GM12891 (cell line): ENCODE measurements around the gene BSPRY.

ENCODE experiments used
- DNase-seq: peaks from one replicate; pipeline ENCODE4 v3.0.0; 2011; ENCODE audit warnings: low spot score; ENCODE audit not compliant: insufficient read length
- FAIRE-seq: peaks from 2 replicates; lab custom pipeline; 2011; peaks lifted over from hg19 to GRCh38; lab: Jason Lieb, UNC
- PAX5 ChIP-seq: IDR thresholded peaks from 2 replicates; pipeline ENCODE4 v1.6.1; 2011; ENCODE audit warnings: low read length, moderate library complexity, mild to moderate bottlenecking; ENCODE audit not compliant: insufficient read depth, severe bottlenecking
- SPI1 ChIP-seq: IDR thresholded peaks from 2 replicates; pipeline ENCODE4 v1.6.1; 2011; ENCODE audit warnings: low read depth, low read length, control low read depth
- TAF1 ChIP-seq: IDR thresholded peaks from 2 replicates; pipeline ENCODE4 v1.6.1; 2011; ENCODE audit warnings: low read depth, low read length, control low read depth

The BSPRY gene

DNA sequence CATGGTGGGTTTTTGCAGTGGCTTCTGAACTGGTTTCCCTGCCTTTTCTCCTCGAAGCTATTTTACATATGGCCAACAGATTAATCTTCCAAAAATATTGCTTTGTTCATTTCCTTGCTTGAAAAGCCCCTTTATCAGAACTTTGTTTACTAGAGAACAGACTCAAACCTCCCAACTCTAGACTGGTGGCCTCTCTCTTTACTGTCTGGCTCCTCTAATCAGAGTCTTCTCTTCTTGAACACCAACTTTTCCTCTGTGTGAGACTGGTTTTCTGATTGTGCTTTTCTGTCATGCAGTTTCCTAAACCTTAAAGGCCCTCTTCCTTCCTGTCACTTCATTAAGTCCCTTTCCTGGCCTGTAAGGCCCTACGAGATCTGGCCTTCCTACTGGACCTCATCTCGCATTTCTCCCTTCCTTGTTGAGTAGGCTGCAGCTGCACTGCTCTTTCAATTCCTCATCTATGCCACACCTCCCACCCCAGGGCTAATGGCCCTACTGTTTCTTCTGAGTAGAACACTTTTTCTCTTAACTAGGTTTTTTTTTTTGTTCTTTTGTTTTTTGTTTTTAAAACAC, 66.9 kb downstream of the BSPRY start:
- FAIRE-seq (peak; percentile 99), DNase-seq (peak; percentile 39)
- peak; percentile 92 for TF ChIP-seq SPI1
- no peak for TF ChIP-seq PAX5

DNA sequence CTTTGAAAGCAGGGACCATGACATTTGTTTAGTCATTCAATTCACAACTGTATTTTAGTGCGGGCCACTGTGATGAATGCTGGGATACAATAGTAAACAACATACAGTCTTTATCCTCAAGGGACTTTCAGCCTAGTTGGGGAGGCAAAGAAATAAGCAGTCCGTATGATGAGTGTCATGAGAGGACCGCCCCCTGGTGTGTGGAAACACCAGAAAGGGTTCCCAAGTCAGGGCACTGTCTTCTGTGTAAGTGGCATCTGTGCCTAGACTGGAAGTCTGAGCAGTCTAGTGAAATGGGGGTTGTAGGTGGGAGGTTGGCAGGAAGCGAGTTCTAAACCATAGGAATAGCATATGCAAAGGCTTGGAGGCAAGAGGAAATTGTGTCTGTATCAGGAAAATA, 68.0 kb downstream of the BSPRY start:
- DNase-seq (no peak), FAIRE-seq (peak; percentile 80)
- TF ChIP-seq TAF1: no peak
